Natural killer cell (primary cell): ENCODE measurements around the gene TMEFF1. TPM values are rescaled to one million over a fixed set of nuclear protein-coding genes. Genes with fewer than 3 reads are reported as not detected.

Experiments
- ATAC-seq, 3 donors: fragments of 150-1000 bp in 2 of 3; fragments of 200-7000 bp in 1 of 3; cut with Tn5 transposase; 1 replicate in 1 of 3; 2 replicates in 2 of 3; pipeline ENCODE4 v1.10.0; 2021; ENCODE audit warnings: mild to moderate bottlenecking in 2 of 3, moderate library complexity in 2 of 3
- DNase-seq, 2 donors: peaks; one replicate each; pipeline versions ENCODE4 v3.0.0 to v3.0.0-alpha.2; 2013 to 2021; ENCODE audit warnings: mixed read lengths in 1 of 2
- H3K27ac ChIP-seq: one replicate; pipeline ENCODE4 v1.5.1; 2013; ENCODE audit warnings: mild to moderate bottlenecking, low read length
- H3K27me3 ChIP-seq: one replicate; pipeline ENCODE4 v1.6.1; 2013; ENCODE audit warnings: low read length; ENCODE audit not compliant: control insufficient read depth, insufficient read depth
- H3K36me3 ChIP-seq: one replicate; pipeline ENCODE4 v1.6.1; 2013; ENCODE audit warnings: low read length; ENCODE audit not compliant: control insufficient read depth, insufficient read depth
- H3K4me1 ChIP-seq: one replicate; pipeline ENCODE4 v1.6.1; 2013; ENCODE audit warnings: low read length; ENCODE audit not compliant: control insufficient read depth, insufficient read depth
- H3K4me3 ChIP-seq: one replicate; pipeline ENCODE4 v1.5.1; 2013; ENCODE audit warnings: low read length
- H3K9me3 ChIP-seq: one replicate; pipeline ENCODE4 v1.6.1; 2013; ENCODE audit warnings: low read length; ENCODE audit not compliant: control insufficient read depth, insufficient read depth
- H3K27ac Mint-ChIP-seq, 2 donors: one replicate each; pipeline ENCODE4 v1.8.0; 2022; ENCODE audit warnings: mild to moderate bottlenecking in 2 of 2, mixed read lengths in 2 of 2, moderate library complexity in 1 of 2
- H3K27me3 Mint-ChIP-seq, 2 donors: one replicate each; pipeline ENCODE4 v1.8.0; 2022; ENCODE audit warnings: low read depth in 2 of 2, mixed read lengths in 2 of 2
- H3K36me3 Mint-ChIP-seq: one replicate; pipeline ENCODE4 v1.8.0; 2022; ENCODE audit warnings: mixed read lengths
- H3K4me1 Mint-ChIP-seq, 2 donors: one replicate each; pipeline ENCODE4 v1.8.0; 2022; ENCODE audit warnings: mixed read lengths in 2 of 2
- H3K4me3 Mint-ChIP-seq: one replicate; pipeline ENCODE4 v1.8.0; 2022; ENCODE audit warnings: mild to moderate bottlenecking, moderate library complexity, mixed read lengths
- H3K9me3 Mint-ChIP-seq, 2 donors: one replicate each; pipeline ENCODE4 v1.8.0; 2022; ENCODE audit warnings: mixed read lengths in 2 of 2
- CTCF ChIP-seq: fragments of 200-600 bp; IDR thresholded peaks from one replicate; pipeline ENCODE4 v1.8.0; 2022; ENCODE audit warnings: antibody characterized with exemption
- WGBS: methylation state at CpG from one replicate; pipeline ENCODE4 v1.1.7; 2013; ENCODE audit warnings: missing lambda C conversion rate; ENCODE audit not compliant: insufficient coverage; 5-methylcytosine and 5-hydroxymethylcytosine counted together
- intact Hi-C: fragments of 100-400 bp; cut with micrococcal nuclease; formaldehyde crosslinking; loops from one replicate; pipeline ENCODE4 v1.14.2; 2022
- total RNA-seq, 4 donors: library from RNA; stranded (reverse); fragments of 120-200 nt in 1 of 4; gene quantifications; one replicate each; pipeline versions ENCODE4 v1.2.3 to v1.2.4, GENCODE V29; 2013 to 2022

TMEFF1 gene
- total RNA-seq, 3 donors from 2014 or later (not counting 1 experiment from before 2014, with no cell fraction given) = 0.18 TPM; not detected in 2

- no peaks in the 10 kb centered on the region for H3K4me1 ChIP-seq
- intact Hi-C loops = no loop called here
- WGBS = 56% methylated on average over 4 of the region's 4 CpGs
- DNase-seq = no peak
- H3K27ac ChIP-seq = no peak overlapping the region
- no peak overlapping the region for H3K4me3 Mint-ChIP-seq
- no peaks in the 10 kb centered on the region for H3K9me3 ChIP-seq
- no peak for ATAC-seq
- no peaks in the 10 kb centered on the region for H3K27me3 Mint-ChIP-seq
- no peaks in the 10 kb centered on the region for H3K27me3 ChIP-seq
- H3K36me3 Mint-ChIP-seq = no peaks in the 10 kb centered on the region
- H3K27ac Mint-ChIP-seq = peak overlapping the region in 1 of 2 donors; percentile 3
- no peak overlapping the region for H3K4me3 ChIP-seq
- H3K9me3 Mint-ChIP-seq = no peaks in the 10 kb centered on the region
- no peaks in the 10 kb centered on the region for H3K36me3 ChIP-seq
- no peak for TF ChIP-seq CTCF
- peaks cover 17 to 18% of the 10 kb centered on the region in 2 donors for H3K4me1 Mint-ChIP-seq
These were observed 28.9 kb upstream of the TMEFF1 start for GRCh38 chr9:100443781-100444768.

- H3K27ac ChIP-seq = no peak overlapping the region
- H3K27me3 ChIP-seq = no peaks in the 10 kb centered on the region
- no peak overlapping the region for H3K27ac Mint-ChIP-seq
- H3K36me3 Mint-ChIP-seq = no peaks in the 10 kb centered on the region
- no peaks in the 10 kb centered on the region for H3K27me3 Mint-ChIP-seq
- no peaks in the 10 kb centered on the region for H3K4me1 ChIP-seq
- ATAC-seq = peak in 2 of 3 donors; percentile 62 to 86
- no peak for DNase-seq
- no peaks in the 10 kb centered on the region for H3K9me3 Mint-ChIP-seq
- no peak overlapping the region for H3K4me3 ChIP-seq
- intact Hi-C loops = no loop called here
- H3K4me1 Mint-ChIP-seq = peaks cover 17 to 26% of the 10 kb centered on the region in 2 donors
- WGBS = no CpG with 5 or more reads among the region's 1 CpG
- no peak for TF ChIP-seq CTCF
- no peaks in the 10 kb centered on the region for H3K36me3 ChIP-seq
- H3K9me3 ChIP-seq = no peaks in the 10 kb centered on the region
- H3K4me3 Mint-ChIP-seq = no peak overlapping the region
These were observed 27.6 kb upstream of the TMEFF1 start for GRCh38 chr9:100445161-100445902.

- no peak overlapping the region for H3K27ac Mint-ChIP-seq
- intact Hi-C loops = no loop called here
- Histone ChIP-seq H3K27me3 (no peaks in the 10 kb centered on the region), H3K27ac (no peak overlapping the region), H3K9me3 (no peaks in the 10 kb centered on the region), H3K36me3 (no peaks in the 10 kb centered on the region), H3K4me3 (no peak overlapping the region), H3K4me1 (no peaks in the 10 kb centered on the region)
- H3K9me3 Mint-ChIP-seq = no peaks in the 10 kb centered on the region
- peak overlapping the region; percentile 21 for H3K4me3 Mint-ChIP-seq
- TF ChIP-seq CTCF = no peak
- ATAC-seq (no peak), DNase-seq (no peak)
- 100% methylated on average over 2 of the region's 5 CpGs for WGBS
- H3K4me1 Mint-ChIP-seq = peaks cover 17 to 26% of the 10 kb centered on the region in 2 donors
- no peaks in the 10 kb centered on the region for H3K27me3 Mint-ChIP-seq
- no peaks in the 10 kb centered on the region for H3K36me3 Mint-ChIP-seq
These were observed 26.9 kb upstream of the TMEFF1 start for GRCh38 chr9:100445903-100446549.
